GM21825 (cell line): Measurements from ENCODE around the gene AQP3.
"Not testable (repeated sequence)": the region's sequence is repeated elsewhere in the genome, so short reads cannot be mapped to it uniquely, and the experiment has no call there.

Experiments used
- ATAC-seq: cut with Tn5 transposase; IDR thresholded peaks from one replicate; pipeline ENCODE4 v1.9.1; 2021; ENCODE audit warnings: mild to moderate bottlenecking, moderate library complexity; ENCODE audit not compliant: unreplicated experiment

AQP3 gene

DNA sequence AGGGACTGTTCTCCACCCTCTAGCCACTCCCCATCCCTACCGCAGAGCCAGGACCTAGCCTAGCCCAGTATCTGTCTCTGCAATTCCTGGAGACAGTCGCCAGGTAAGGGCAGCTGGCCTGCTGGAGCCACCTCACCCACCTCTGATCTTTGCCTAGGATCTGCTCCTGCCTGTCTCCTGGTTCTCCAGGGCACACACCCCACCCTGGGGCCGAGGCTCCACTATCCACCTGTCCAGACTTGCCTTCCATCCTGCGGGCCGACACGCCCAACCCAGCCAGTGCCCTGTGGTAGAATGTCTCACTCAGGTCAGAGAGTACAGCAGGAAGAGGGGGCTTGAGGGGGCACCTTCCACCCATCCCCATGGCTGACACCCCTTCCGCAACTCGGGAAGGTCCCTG lies 29.3 kb downstream of the AQP3 start:
- no peak for ATAC-seq

DNA sequence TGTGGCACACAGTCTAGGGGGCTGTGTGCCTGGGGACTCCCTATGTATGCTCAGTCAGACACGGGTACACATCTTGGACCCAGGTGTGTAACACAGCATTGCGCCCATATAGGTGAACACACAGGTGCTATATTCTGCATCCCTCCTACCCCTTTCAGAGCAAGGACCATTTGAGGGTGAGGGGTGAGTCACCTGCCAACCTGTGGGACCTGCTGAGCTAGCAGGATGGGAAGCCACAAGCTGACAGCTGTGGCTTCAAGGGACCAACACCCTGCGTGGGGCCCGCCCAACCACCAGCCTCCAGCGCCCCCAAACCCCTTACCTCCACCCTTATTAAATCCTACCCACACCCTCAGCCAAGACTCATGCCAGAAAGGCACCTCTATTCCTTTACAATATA lies 30.4 kb downstream of the AQP3 start:
- no peak for ATAC-seq

DNA sequence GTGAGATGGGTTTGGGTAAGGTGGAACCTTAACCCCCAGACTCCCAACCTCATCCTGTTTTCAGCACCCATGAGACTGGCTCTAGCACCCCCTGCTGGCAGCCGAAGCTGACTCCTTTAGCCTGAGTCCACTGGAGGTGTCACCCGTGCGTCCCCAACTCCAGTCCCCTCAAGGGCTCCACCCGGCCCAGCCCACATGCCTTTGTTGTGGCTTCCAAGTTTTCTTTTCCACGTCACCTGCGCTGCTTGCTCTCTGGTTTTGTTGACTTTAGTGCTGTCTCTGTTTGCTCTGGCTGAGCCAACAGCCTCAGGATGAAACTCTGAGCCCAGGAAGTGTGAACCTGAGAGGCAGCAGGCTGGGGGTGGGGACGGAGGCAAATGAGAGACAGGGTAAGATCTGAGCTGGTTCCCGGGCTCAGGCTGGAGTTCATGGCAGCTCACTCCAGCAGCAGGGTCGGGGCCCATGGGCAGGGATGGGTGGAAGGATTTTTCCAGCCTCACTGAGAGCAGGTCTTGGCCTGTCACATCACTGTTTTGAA lies 31.8 kb downstream of the AQP3 start:
- no peak for ATAC-seq

- ATAC-seq = no peak
Observed at GRCh38 chr9:33414889-33415500, 32.4 kb downstream of the AQP3 start.

DNA sequence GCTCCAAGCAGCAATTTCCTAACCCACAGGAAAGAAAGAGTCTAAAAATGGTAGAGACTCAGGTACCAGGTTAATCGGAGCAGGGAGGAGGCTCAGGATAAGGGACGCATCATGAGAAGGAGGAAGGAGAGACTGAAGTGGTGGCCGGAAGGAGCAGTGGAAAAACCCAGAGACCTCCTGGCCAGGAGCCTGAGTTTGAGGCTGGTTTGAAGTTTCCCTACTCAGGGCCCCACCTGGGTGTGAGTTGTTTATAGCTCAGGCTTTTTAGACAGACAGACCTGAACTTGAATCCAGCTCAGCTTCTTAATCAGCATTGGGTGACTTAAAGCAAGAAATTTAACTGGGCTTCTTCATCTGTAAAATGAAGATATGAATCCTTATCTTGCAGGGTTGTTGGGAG lies 33.1 kb downstream of the AQP3 start:
- no peak for ATAC-seq

DNA sequence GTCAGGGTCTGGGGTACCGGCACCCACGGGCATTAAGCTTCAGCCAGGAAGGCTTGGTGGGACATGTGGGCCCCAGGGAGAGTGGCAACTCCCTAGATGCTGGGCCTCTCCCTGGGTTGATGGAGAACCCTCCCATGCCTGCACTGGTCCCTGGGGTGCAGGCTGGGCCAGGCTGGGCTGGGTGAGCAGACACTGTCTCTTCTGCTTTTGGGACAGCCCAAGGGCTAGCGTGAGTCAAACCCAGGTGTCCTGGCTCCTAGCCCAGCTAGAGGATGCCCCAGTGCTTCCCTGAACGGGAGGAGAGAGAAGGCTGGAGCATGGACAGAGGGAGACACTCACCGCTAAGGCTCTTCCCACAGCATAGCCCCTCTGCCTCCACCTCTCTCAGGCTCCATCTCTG lies 39.3 kb downstream of the AQP3 start:
- no peak for ATAC-seq

- ATAC-seq = no peak
Observed at GRCh38 chr9:33407061-33407460, 40.3 kb downstream of the AQP3 start.

DNA sequence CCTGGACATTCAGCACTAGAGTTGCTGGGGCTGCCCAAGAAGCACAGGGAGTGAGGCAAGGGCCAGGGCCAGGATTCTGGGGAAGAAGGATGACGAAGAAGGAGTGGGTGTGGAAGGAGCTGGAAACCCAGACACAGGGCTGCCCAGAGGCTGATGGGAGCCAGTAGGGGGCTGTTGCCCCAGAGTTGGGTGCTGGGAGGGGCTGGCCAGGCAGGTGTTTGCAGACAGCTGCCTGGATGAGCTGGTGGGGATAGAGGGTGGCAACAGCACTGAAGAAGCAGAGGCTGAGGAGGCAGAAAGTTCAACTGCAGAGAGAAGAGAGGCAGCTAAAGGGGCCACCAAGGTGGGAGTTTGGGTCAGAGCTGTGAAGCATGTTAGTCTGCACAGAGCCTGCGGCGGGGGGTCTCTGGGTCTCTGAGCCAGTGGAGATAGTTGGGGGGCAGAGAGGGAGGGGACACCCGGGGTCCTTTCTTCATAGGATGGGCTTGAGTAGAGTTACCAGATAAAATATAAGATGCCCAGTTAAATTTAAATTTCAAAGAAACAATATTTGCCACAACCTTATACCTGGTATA lies 42.5 kb downstream of the AQP3 start:
- no peak for ATAC-seq

DNA sequence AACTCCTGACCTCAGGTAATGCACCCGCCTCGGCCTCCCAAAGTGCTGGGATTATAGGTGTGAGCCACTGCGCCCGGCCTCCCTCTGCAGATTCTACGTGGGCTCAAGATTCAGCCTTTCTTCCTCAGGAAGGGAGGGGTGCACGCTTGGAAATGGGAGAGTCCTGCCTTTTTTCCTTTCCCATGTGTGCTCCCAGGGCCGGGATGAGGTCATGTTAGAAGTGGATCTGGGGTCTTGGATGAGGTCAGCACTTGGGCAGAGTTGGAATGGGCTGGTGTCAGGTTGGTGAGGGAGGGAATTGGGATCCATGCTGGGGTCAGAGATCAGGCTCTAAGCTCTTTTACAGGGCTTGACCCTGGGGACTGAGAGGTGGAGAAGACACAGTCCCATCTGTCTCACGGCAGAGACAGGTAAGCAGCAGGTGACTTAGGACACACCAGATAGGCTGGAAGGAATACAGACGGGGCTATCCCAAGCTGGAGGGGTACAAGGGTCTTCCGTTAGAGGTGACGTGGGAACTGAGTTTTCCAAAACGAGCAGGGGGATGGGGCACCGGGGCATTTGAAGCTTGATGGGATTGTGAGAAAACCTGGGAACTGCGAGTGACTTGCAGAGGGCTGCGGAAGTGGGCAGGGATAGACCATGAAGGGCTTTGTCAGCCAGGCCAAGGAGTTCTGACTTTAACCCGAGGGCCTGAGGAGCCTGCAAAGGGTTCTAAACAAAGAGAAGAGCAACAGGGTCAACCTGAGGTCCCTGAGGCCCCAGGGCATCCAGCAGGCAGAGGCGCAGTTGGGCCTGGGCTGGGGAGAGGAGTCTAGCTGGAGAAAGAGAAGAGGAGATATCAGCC lies 43.2 kb downstream of the AQP3 start:
- ATAC-seq = no peak

GRCh38 chr9:33402371-33402770 lies 45.0 kb downstream of the AQP3 start, which contains the start of gene AQP7:
Gene AQP7 (minus strand): TSS chr9:33402568. CDS start chr9:33401262, 1,306 bp downstream.
- not testable (repeated sequence) for ATAC-seq

DNA sequence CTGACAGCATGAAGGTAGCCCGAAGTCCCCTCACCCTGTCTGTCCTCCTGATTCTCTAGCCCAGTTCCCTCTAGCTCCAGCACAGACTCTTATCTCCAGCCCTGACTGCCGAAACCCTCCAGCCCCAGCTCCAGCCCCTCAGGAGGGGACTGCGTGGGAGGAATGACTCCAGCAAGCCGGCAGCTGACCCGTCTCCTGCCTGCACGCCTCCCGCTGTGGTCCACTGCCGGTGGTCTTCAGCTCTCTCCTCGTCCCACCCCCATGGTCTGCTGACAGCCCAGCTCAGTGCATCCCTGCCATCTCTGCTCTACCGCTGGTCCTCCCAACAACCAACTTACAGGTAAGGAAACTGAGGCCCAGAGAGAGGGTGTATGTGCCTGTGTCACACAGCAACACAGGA lies 45.6 kb downstream of the AQP3 start:
- ATAC-seq = not testable (repeated sequence)

GRCh38 chr9:33399047-33399446 lies 48.3 kb downstream of the AQP3 start:
- not testable (repeated sequence) for ATAC-seq

DNA sequence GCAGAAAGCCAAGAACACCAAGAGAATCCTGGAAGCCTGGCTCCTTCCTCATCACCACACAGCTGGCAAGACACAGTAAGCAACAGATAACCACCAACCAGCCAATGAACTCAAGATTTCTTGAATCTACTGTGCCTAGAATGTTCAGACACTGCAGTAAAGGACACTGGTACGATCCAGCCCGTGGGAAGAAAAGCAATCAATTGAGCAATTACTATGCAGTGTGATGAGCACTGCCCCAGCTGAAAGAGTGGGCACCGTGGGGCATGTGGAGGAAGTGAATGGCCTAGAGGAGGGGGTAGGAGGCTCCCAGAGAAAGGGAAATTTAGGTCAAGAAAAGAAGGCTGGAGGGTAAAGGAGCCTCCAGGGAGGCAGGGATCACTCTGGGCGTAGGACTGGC lies 49.6 kb downstream of the AQP3 start:
- ATAC-seq = not testable (repeated sequence)

- not testable (repeated sequence) for ATAC-seq
Observed at GRCh38 chr9:33395159-33395879, 52.1 kb downstream of the AQP3 start.

DNA sequence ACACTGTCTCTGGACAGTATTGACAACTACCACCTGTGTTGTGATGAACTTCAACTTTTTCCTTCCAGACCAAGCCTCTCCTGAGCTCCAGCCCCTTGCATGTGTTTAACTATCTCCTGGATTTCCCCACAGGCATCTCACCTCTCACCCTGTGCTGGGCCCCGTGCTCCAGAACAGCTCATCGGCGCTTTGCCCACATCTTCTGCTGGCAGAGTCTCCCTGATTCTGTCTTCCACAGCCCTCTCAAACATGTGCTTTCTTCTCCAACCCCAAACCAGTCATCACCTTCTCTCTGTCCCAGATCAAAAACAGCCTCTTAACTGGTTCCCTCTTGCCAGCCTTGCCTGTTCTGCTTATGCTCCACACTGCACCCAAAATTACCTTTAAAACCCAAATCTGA lies 53.4 kb downstream of the AQP3 start:
- not testable (repeated sequence) for ATAC-seq

GRCh38 chr9:33393581-33393980 lies 53.8 kb downstream of the AQP3 start:
- ATAC-seq = no peak

DNA sequence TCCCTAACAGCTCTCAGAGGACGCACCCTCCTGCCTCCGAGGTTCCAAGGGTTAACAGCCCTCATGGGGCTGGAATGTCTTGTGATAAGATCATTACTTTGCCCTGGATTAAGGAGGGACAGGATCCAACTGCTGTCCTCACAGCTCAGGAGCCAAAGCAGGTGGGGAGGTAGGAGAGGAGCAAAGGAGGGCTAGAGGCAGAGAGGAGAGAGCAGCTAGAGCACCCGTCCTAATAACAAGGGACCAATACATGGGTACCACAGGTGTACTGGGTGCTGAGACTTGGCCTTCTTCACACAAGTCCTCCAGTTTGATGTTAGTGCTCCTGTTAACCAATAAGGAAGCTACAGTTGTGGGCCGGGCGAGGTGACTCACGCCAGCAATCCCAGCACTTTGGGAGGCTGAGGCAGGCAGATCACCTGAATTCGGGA lies 54.8 kb downstream of the AQP3 start:
- not testable (repeated sequence) for ATAC-seq
